IMR-90 (cell line): ENCODE data around the gene LAMA5. TPM values are rescaled to one million over a fixed set of nuclear protein-coding genes. Genes with fewer than 3 reads are reported as not detected.

Experiments
- ATAC-seq: fragments of 200-7000 bp; cut with Tn5 transposase; 2 replicates; pipeline ENCODE4 v1.9.1; 2020; ENCODE audit warnings: low read depth, mild to moderate bottlenecking, moderate library complexity
- BruUV-seq: library from RNA; stranded (reverse); fragments of 400-500 nt; replicated peaks from 2 replicates; lab custom pipeline; 2021; lab: Mats Ljungman, UMichigan
- CTCF ChIA-PET: fragments of 300-600 bp; formaldehyde crosslinking; extraction: SDS; loops from one replicate; lab custom pipeline; 2021; ENCODE audit warnings: antibody characterized with exemption; lab: Yijun Ruan, JAX
- POLR2A ChIA-PET: fragments of 300-600 bp; sonication (Branson Sonifier 250); formaldehyde crosslinking; loops from one replicate; lab custom pipeline; 2022; ENCODE audit warnings: antibody characterized with exemption; ENCODE audit not compliant: unreplicated experiment; lab: Charles Lee
- DNase-seq: peaks from one replicate; pipeline ENCODE4 v3.0.0; 2013
- H2AFZ ChIP-seq: replicated peaks from 2 replicates; pipeline ENCODE3; 2013; ENCODE audit warnings: low read length, mild to moderate bottlenecking; ENCODE audit not compliant: poor library complexity
- H2AK5ac ChIP-seq: 2 replicates; pipeline ENCODE4 v1.6.1; 2013; ENCODE audit warnings: low read depth, low read length, inconsistent platforms
- H2AK9ac ChIP-seq: replicated peaks from 2 replicates; pipeline ENCODE3; 2013; ENCODE audit warnings: mild to moderate bottlenecking, low read depth, low read length, moderate library complexity; ENCODE audit not compliant: poor library complexity
- H2BK120ac ChIP-seq: 2 replicates; pipeline ENCODE4 v1.6.1; 2013; ENCODE audit warnings: low read depth, low read length, inconsistent platforms
- H2BK15ac ChIP-seq: 3 replicates; pipeline ENCODE4 v1.6.1; 2013; ENCODE audit warnings: low read depth, low read length, inconsistent platforms
- H2BK20ac ChIP-seq: 2 replicates; pipeline ENCODE4 v1.6.1; 2013; ENCODE audit warnings: low read depth, mild to moderate bottlenecking, inconsistent platforms, low read length, moderate library complexity
- H2BK5ac ChIP-seq: 2 replicates; pipeline ENCODE4 v1.6.1; 2013; ENCODE audit warnings: mild to moderate bottlenecking, low read depth, low read length, inconsistent platforms; ENCODE audit not compliant: poor library complexity, severe bottlenecking
- H3K14ac ChIP-seq: replicated peaks from 2 replicates; pipeline ENCODE4 v1.6.1; 2013; ENCODE audit warnings: low read depth, low read length, inconsistent platforms
- H3K18ac ChIP-seq: 2 replicates; pipeline ENCODE4 v1.6.1; 2013; ENCODE audit warnings: low read depth, low read length, control low read depth
- H3K23ac ChIP-seq: 2 replicates; pipeline ENCODE4 v1.6.1; 2013; ENCODE audit warnings: low read depth, low read length, inconsistent platforms
- H3K27ac ChIP-seq: 2 replicates; pipeline ENCODE4 v1.5.1; 2013; ENCODE audit warnings: mild to moderate bottlenecking, control low read depth, low read length; ENCODE audit not compliant: insufficient read depth
- H3K27me3 ChIP-seq: 2 replicates; pipeline ENCODE4 v1.6.1; 2013; ENCODE audit warnings: low read length; ENCODE audit not compliant: control insufficient read depth, insufficient read depth
- H3K36me3 ChIP-seq: 2 replicates; pipeline ENCODE4 v1.6.1; 2013; ENCODE audit warnings: low read length, mixed read lengths; ENCODE audit not compliant: control insufficient read depth, insufficient read depth
- H3K4ac ChIP-seq: 2 replicates; pipeline ENCODE4 v1.6.1; 2013; ENCODE audit warnings: low read depth, low read length, inconsistent platforms
- H3K4me1 ChIP-seq: 2 replicates; pipeline ENCODE4 v1.6.1; 2013; ENCODE audit warnings: low read length, mixed read lengths; ENCODE audit not compliant: control insufficient read depth, insufficient read depth
- H3K4me2 ChIP-seq: 2 replicates; pipeline ENCODE4 v1.6.1; 2013; ENCODE audit warnings: low read depth, mild to moderate bottlenecking, control low read depth, low read length, moderate library complexity
- H3K4me3 ChIP-seq: 2 replicates; pipeline ENCODE4 v1.5.1; 2013; ENCODE audit warnings: low read depth, mild to moderate bottlenecking, control low read depth, low read length, moderate library complexity; ENCODE audit not compliant: insufficient read depth
- H3K56ac ChIP-seq: 2 replicates; pipeline ENCODE4 v1.6.1; 2013; ENCODE audit warnings: low read length, inconsistent platforms; ENCODE audit not compliant: insufficient read depth; ENCODE audit errors: extremely low read depth
- H3K79me1 ChIP-seq, 2 experiments: 2 replicates each; pipeline ENCODE4 v1.6.1; 2013; ENCODE audit warnings: low read length in 2 of 2, inconsistent platforms in 1 of 2, low read depth in 1 of 2
- H3K9ac ChIP-seq: 2 replicates; pipeline ENCODE4 v1.6.1; 2013; ENCODE audit warnings: low read depth, low read length, control low read depth
- H3K9me1 ChIP-seq: 2 replicates; pipeline ENCODE4 v1.6.1; 2013; ENCODE audit warnings: low read length, inconsistent platforms; ENCODE audit not compliant: insufficient read depth
- H3K9me3 ChIP-seq: 2 replicates; pipeline ENCODE4 v1.6.1; 2013; ENCODE audit warnings: low read length; ENCODE audit not compliant: control insufficient read depth, insufficient read depth
- H4K20me1 ChIP-seq: 2 replicates; pipeline ENCODE4 v1.6.1; 2013; ENCODE audit warnings: low read length, inconsistent platforms; ENCODE audit not compliant: insufficient read depth
- H4K5ac ChIP-seq: 2 replicates; pipeline ENCODE4 v1.6.1; 2013; ENCODE audit warnings: mild to moderate bottlenecking, low read depth, low read length, control low read depth
- H4K8ac ChIP-seq, 2 experiments: 2 replicates each; pipeline ENCODE4 v1.6.1; 2013; ENCODE audit warnings: low read depth in 2 of 2, low read length in 2 of 2, control low read depth in 1 of 2, inconsistent platforms in 1 of 2
- H4K91ac ChIP-seq: 2 replicates; pipeline ENCODE4 v1.6.1; 2013; ENCODE audit warnings: low read depth, low read length, inconsistent platforms; ENCODE audit not compliant: insufficient read depth
- CHD1 ChIP-seq: IDR thresholded peaks from 2 replicates; pipeline ENCODE4 v1.6.1; 2012; ENCODE audit warnings: low read depth, low read length, improper control_type of control experiment
- FOS ChIP-seq: fragments of 150-350 bp; IDR thresholded peaks from 2 replicates; pipeline ENCODE4 v1.6.1; 2016; ENCODE audit warnings: low read depth, low read length
- MXI1 ChIP-seq: IDR thresholded peaks from 2 replicates; pipeline ENCODE4 v1.6.1; 2012; ENCODE audit warnings: low read depth, mild to moderate bottlenecking, low read length, moderate library complexity, borderline replicate concordance
- NFE2L2 ChIP-seq: fragments of 150-350 bp; IDR thresholded peaks from 2 replicates; pipeline ENCODE4 v1.6.1; 2016; ENCODE audit warnings: low read depth, mild to moderate bottlenecking, low read length
- WGBS, 2 experiments: methylation state at CpG; one replicate each; pipeline versions ENCODE4 v1.1.5 to v1.1.7; 2013; ENCODE audit warnings: missing lambda C conversion rate in 2 of 2; ENCODE audit not compliant: insufficient read length in 1 of 2; ENCODE audit errors: extremely low coverage in 2 of 2; 5-methylcytosine and 5-hydroxymethylcytosine counted together
- dilution Hi-C: fragments of 300-500 bp; cut with HindIII; formaldehyde crosslinking; loops from one replicate; pipeline ENCODE4 v1.14.3; 2018; ENCODE audit warnings: low sequenced_read_pairs; ENCODE audit not compliant: unreplicated experiment
- in situ Hi-C: fragments of 300-500 bp; cut with MboI; formaldehyde crosslinking; loops from 3 replicates; pipeline ENCODE4 v1.14.3; 2019; ENCODE audit warnings: low sequenced_read_pairs, inconsistent platforms, mixed read lengths
- intact Hi-C: fragments of 100-400 bp; cut with micrococcal nuclease; formaldehyde crosslinking; loops from 2 replicates; pipeline ENCODE4 v1.10.0; 2022
- polyA plus RNA-seq, 3 experiments: library from polyadenylated mRNA; depleted of rRNA; stranded (reverse); fragments of >200 nt; gene quantifications; 2 replicates each; pipeline ENCODE4 v1.2.3, GENCODE V29; 2012; ENCODE audit warnings: low replicate concordance in 1 of 3
- total RNA-seq: library from RNA; depleted of rRNA; stranded (reverse); fragments of >200 nt; gene quantifications from 2 replicates; pipeline ENCODE4 v1.2.3, GENCODE V29; 2012
- TF ChIP-seq, protein P1 (sequence below): fragments of 150-350 bp; IDR thresholded peaks from 2 replicates; pipeline ENCODE4 v1.6.1; 2016; ENCODE audit warnings: low read depth, mild to moderate bottlenecking, low read length, moderate library complexity, borderline replicate concordance

The LAMA5 gene
- total and polyA plus RNA-seq, 2 of the 4 experiments (the other 2 are of a cell fraction) = 0.90 to 7.3 TPM

DNA sequence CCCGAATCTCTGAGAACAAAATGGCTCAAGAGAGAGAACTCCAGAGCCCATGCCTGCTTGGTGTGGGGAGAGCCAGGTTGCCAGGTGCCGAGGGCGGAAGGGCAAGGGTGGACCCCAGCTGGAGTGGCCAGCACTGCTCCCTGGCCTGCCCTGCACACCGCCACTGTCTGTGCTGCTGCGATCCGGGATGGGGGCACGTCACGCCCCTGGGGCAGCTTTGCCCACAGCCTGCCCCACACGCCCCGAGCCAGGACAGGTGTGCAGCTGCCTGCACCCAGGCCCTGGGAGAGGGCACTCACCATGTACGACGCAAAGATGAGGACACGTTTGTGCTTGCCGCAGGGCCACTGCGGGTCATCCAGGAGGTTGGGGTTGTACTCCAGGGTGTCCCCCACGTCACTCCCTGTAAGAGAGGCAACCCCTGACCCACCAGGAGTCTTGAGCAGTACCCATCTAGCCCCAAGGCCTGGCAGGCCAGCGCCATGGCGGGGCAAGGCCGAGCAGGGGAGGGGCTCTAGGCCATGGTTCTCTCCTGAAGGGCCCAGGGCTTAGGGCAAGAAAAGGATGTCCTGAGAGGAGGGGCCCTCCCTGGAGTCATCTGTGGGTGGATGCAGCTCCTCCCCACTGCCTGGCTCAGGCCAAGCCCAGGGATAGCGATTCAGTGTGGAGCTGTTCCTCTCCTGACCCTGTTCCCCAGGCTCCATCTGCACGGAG, 25.7 kb upstream of the LAMA5 start:
- H3K18ac ChIP-seq = no peak overlapping the region
- POLR2A ChIA-PET = no interaction called here
- H3K4me2 ChIP-seq = no peak overlapping the region
- no peak overlapping the region for H2BK120ac ChIP-seq
- DNase-seq (no peak), ATAC-seq (no peak; the same call in 1 of the 2 replicates)
- H4K5ac ChIP-seq = no peak overlapping the region
- WGBS, 2 experiments = 89% methylated on average over 8 of the region's 21 CpGs; no CpG with 5 or more reads in 1 of the 2 experiments
- H2BK20ac ChIP-seq = no peak overlapping the region
- no peak overlapping the region for H2AK9ac ChIP-seq
- intact Hi-C loops = no loop called here
- H2BK15ac ChIP-seq = no peak overlapping the region
- dilution Hi-C loops = loop anchor here (25.0 kb wide), 1 partner anchor 105 kb away; no protein-coding TSS in a partner anchor
- H2AFZ ChIP-seq = no peak overlapping the region
- BruUV-seq = no TSS peak
- TF ChIP-seq FOS = no peak
- TF ChIP-seq, protein P1, sequence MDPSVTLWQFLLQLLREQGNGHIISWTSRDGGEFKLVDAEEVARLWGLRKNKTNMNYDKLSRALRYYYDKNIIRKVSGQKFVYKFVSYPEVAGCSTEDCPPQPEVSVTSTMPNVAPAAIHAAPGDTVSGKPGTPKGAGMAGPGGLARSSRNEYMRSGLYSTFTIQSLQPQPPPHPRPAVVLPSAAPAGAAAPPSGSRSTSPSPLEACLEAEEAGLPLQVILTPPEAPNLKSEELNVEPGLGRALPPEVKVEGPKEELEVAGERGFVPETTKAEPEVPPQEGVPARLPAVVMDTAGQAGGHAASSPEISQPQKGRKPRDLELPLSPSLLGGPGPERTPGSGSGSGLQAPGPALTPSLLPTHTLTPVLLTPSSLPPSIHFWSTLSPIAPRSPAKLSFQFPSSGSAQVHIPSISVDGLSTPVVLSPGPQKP = no peak
- no peak for TF ChIP-seq MXI1
- no peak for TF ChIP-seq NFE2L2
- TF ChIP-seq CHD1 = no peak
- H3K14ac ChIP-seq = no peak overlapping the region
- H4K8ac ChIP-seq = no peak overlapping the region
- H3K56ac ChIP-seq = no peak overlapping the region
- peaks cover 42% of the 10 kb centered on the region for H4K20me1 ChIP-seq
- no peak overlapping the region for H3K23ac ChIP-seq
- H4K91ac ChIP-seq = no peak overlapping the region
- no peak overlapping the region for H3K27ac ChIP-seq
- no peak overlapping the region for H3K9ac ChIP-seq
- CTCF ChIA-PET = no interaction called here
- no peaks in the 10 kb centered on the region for H3K27me3 ChIP-seq
- no peak overlapping the region for H3K4me3 ChIP-seq
- H3K36me3 ChIP-seq = peaks cover 51% of the 10 kb centered on the region
- peaks cover 3% of the 10 kb centered on the region for H3K4me1 ChIP-seq
- H3K79me1 ChIP-seq = peaks cover 24 to 38% of the 10 kb centered on the region in 2 experiments
- no peak overlapping the region for H3K4ac ChIP-seq
- H2BK5ac ChIP-seq = no peak overlapping the region
- 0 out of 2 replicates have a peak, but pooled peaks cover 8% of the 10 kb centered on the region for H3K9me1 ChIP-seq
- H2AK5ac ChIP-seq = no peak overlapping the region
- H3K9me3 ChIP-seq = no peaks in the 10 kb centered on the region
- in situ Hi-C loops = loop anchor here (25.0 kb wide), 1 partner anchor 380 kb away; no protein-coding TSS in a partner anchor
